HG02759 (cell line): ENCODE measurements around the gene SLC15A4.
A peak's percentile ranks its signal among the peaks of the same experiment; 100 is the strongest.
"Not testable (repeated sequence)": the region's sequence is repeated elsewhere in the genome, so short reads cannot be mapped to it uniquely, and the experiment has no call there.

Source experiments
- ATAC-seq: cut with Tn5 transposase; IDR thresholded peaks from one replicate; pipeline ENCODE4 v1.9.1; 2021; ENCODE audit warnings: mild to moderate bottlenecking, moderate library complexity; ENCODE audit not compliant: unreplicated experiment

SLC15A4 gene

GRCh38 chr12:128844031-128844635 lies 20.4 kb upstream of the SLC15A4 start:
- peak; percentile 59 for ATAC-seq

GRCh38 chr12:128843538-128843937 lies 19.8 kb upstream of the SLC15A4 start:
- no peak for ATAC-seq

GRCh38 chr12:128842579-128842978 lies 18.8 kb upstream of the SLC15A4 start:
- no peak for ATAC-seq

GRCh38 chr12:128840862-128841468 lies 17.2 kb upstream of the SLC15A4 start:
- ATAC-seq = peak; percentile 67

- not testable (repeated sequence) for ATAC-seq
These were observed 16.1 kb upstream of the SLC15A4 start for GRCh38 chr12:128839885-128840284.

GRCh38 chr12:128833418-128833817 lies 9.7 kb upstream of the SLC15A4 start:
- no peak for ATAC-seq

GRCh38 chr12:128830505-128830893 lies 6.7 kb upstream of the SLC15A4 start:
- peak; percentile 48 for ATAC-seq

- ATAC-seq = peak; percentile 91
These were observed 6.2 kb upstream of the SLC15A4 start for GRCh38 chr12:128829861-128830504.

GRCh38 chr12:128827724-128828123 lies 4.0 kb upstream of the SLC15A4 start:
- no peak for ATAC-seq

GRCh38 chr12:128825835-128826234 lies 2.1 kb upstream of the SLC15A4 start:
- ATAC-seq = no peak

GRCh38 chr12:128823216-128823915 lies 392 bp downstream of the SLC15A4 start:
- peak; percentile 31 for ATAC-seq

GRCh38 chr12:128820723-128821432 lies 2.9 kb downstream of the SLC15A4 start:
- ATAC-seq = peak; percentile 54

- ATAC-seq = no peak
These were observed 3.5 kb downstream of the SLC15A4 start for GRCh38 chr12:128820253-128820652.

- no peak for ATAC-seq
These were observed 4.2 kb downstream of the SLC15A4 start for GRCh38 chr12:128819293-128820144.

- ATAC-seq = peak; percentile 38
These were observed 5.4 kb downstream of the SLC15A4 start for GRCh38 chr12:128818065-128819022.

- ATAC-seq = peak; percentile 48
These were observed 6.4 kb downstream of the SLC15A4 start for GRCh38 chr12:128817111-128818015.

- no peak for ATAC-seq
These were observed 7.2 kb downstream of the SLC15A4 start for GRCh38 chr12:128816643-128816920.
